PC-3 (cell line): ENCODE results near the gene SLC5A3. TPM values are rescaled to one million over a fixed set of nuclear protein-coding genes. Genes with fewer than 3 reads are reported as not detected.

Experiments used
- ATAC-seq: fragments of 200-7000 bp; cut with Tn5 transposase; 2 replicates; pipeline ENCODE4 v1.9.1; 2020; ENCODE audit warnings: mild to moderate bottlenecking, moderate library complexity
- BruUV-seq: library from RNA; stranded (reverse); fragments of 400-500 nt; replicated peaks from 2 replicates; lab custom pipeline; 2021; lab: Mats Ljungman, UMichigan
- CTCF ChIA-PET: fragments of 300-600 bp; sonication (Branson Sonifier 250); formaldehyde crosslinking; loops from one replicate; lab custom pipeline; 2022; ENCODE audit warnings: antibody characterized with exemption; lab: Charles Lee
- POLR2A ChIA-PET: fragments of 300-600 bp; sonication (Branson Sonifier 250); formaldehyde crosslinking; loops from one replicate; lab custom pipeline; 2022; ENCODE audit warnings: antibody characterized with exemption; ENCODE audit not compliant: unreplicated experiment; lab: Charles Lee
- DNase-seq: peaks from one replicate; pipeline ENCODE4 v3.0.0-alpha.2; 2015
- H2AFZ ChIP-seq: fragments of 300-600 bp; sonication (generic); 2 replicates; pipeline ENCODE4 v1.6.0; 2016; ENCODE audit warnings: antibody characterized with exemption, low read length
- H3F3A ChIP-seq: fragments of 300-600 bp; sonication (generic); one replicate; pipeline ENCODE4 v1.6.0; 2017; ENCODE audit warnings: antibody characterized with exemption, low read length, control low read depth, mild to moderate bottlenecking; ENCODE audit not compliant: unreplicated experiment
- H3K27ac ChIP-seq: fragments of 300-600 bp; sonication (generic); 2 replicates; pipeline ENCODE4 v1.5.1; 2016; ENCODE audit warnings: mild to moderate bottlenecking, low read length
- H3K27me3 ChIP-seq: fragments of 300-600 bp; sonication (generic); 2 replicates; pipeline ENCODE4 v1.6.1; 2016; ENCODE audit warnings: low read length, mixed read lengths
- H3K36me3 ChIP-seq: fragments of 300-600 bp; sonication (generic); 2 replicates; pipeline ENCODE4 v1.6.1; 2016; ENCODE audit warnings: low read depth, mixed run types, low read length, mixed read lengths
- H3K4me1 ChIP-seq: fragments of 300-600 bp; sonication (generic); 2 replicates; pipeline ENCODE4 v1.5.1; 2016; ENCODE audit warnings: low read length; ENCODE audit not compliant: insufficient read depth
- H3K4me2 ChIP-seq: fragments of 300-600 bp; sonication (generic); 2 replicates; pipeline ENCODE4 v1.6.0; 2016; ENCODE audit warnings: low read length
- H3K4me3 ChIP-seq: fragments of 300-600 bp; sonication (generic); 2 replicates; pipeline ENCODE4 v1.5.1; 2016; ENCODE audit warnings: mild to moderate bottlenecking, low read length, mixed read lengths
- H3K79me2 ChIP-seq: fragments of 300-600 bp; sonication (generic); 2 replicates; pipeline ENCODE4 v1.6.1; 2017; ENCODE audit warnings: low read length, mixed read lengths
- H3K9ac ChIP-seq: fragments of 300-600 bp; sonication (generic); 2 replicates; pipeline ENCODE4 v1.6.0; 2016; ENCODE audit warnings: mild to moderate bottlenecking, low read length
- H3K9me2 ChIP-seq: fragments of 300-600 bp; sonication (generic); replicated peaks from 2 replicates; pipeline ENCODE4 v1.6.1; 2016; ENCODE audit warnings: mixed run types, low read length, mixed read lengths
- H3K9me3 ChIP-seq: fragments of 300-600 bp; sonication (generic); 2 replicates; pipeline ENCODE4 v1.6.1; 2016; ENCODE audit warnings: low read length, mixed read lengths
- H4K20me1 ChIP-seq: fragments of 300-600 bp; sonication (generic); 2 replicates; pipeline ENCODE4 v1.6.1; 2016; ENCODE audit warnings: low read length, mixed read lengths
- EZH2 ChIP-seq: fragments of 300-600 bp; sonication (generic); IDR thresholded peaks from one replicate; pipeline ENCODE4 v1.6.1; 2017; ENCODE audit warnings: antibody characterized with exemption, mild to moderate bottlenecking, low read length; ENCODE audit not compliant: unreplicated experiment
- EZH2phosphoT487 ChIP-seq: fragments of 300-600 bp; sonication (generic); IDR thresholded peaks from 2 replicates; pipeline ENCODE4 v1.6.1; 2018; ENCODE audit warnings: mild to moderate bottlenecking, antibody characterized with exemption, low read length, borderline replicate concordance
- intact Hi-C: fragments of 100-400 bp; cut with micrococcal nuclease; formaldehyde crosslinking; loops from 2 replicates; pipeline ENCODE4 v1.9.0; 2023
- total RNA-seq: library from RNA; depleted of rRNA; stranded (reverse); fragments of >200 nt; gene quantifications from 2 replicates; pipeline ENCODE4 v1.2.3, GENCODE V29; 2014
- TF ChIP-seq, protein P1 (sequence below): fragments of 300-600 bp; sonication (generic); conservative IDR thresholded peaks from 2 replicates; pipeline ENCODE4 v1.5.1; 2017; ENCODE audit warnings: antibody characterized with exemption, low read depth, mild to moderate bottlenecking, low read length

The SLC5A3 gene
- total RNA-seq, 1 experiment from 2014 or later: 13.8 TPM

DNA sequence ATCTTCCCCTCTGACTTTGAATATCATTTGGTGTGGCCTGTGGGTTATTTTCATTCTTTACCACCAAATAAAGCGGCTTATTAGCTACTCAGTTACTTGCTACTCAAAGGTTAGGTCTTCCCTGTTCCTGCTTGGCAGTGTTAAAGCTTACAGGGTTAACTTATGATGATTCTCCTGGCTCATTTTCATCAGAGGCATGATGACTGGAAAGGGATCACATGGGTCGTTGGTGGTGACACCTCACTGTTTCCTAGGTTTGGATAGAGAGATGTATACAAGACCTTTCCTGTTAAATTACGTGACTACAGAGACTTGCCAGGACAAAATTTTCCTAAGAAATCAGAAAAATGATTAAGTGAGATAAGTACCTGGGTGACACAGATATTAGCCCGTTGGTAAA, 27.4 kb downstream of the SLC5A3 start:
- no TSS peak for BruUV-seq
- Histone ChIP-seq H3K79me2 (peaks cover 90% of the 10 kb centered on the region), H3K9ac (no peak overlapping the region), H3F3A (no peaks in the 10 kb centered on the region), H3K4me3 (no peak overlapping the region), H4K20me1 (peaks cover 20% of the 10 kb centered on the region; the same call in 1 of the 2 replicates), H3K9me2 (no peaks in the 10 kb centered on the region), H3K27me3 (no peaks in the 10 kb centered on the region), H3K4me2 (no peak overlapping the region), H3K9me3 (no peaks in the 10 kb centered on the region), H3K4me1 (no peaks in the 10 kb centered on the region), H3K27ac (no peak overlapping the region), H3K36me3 (peaks cover 43% of the 10 kb centered on the region), H2AFZ (no peak overlapping the region)
- intact Hi-C loops: no loop called here
- POLR2A ChIA-PET: interaction anchor here (0.6 kb wide), 2 partner anchors 8 to 153 kb away, joined by 3 to 16 read pairs; no protein-coding TSS in a partner anchor
- DNase-seq (no peak), ATAC-seq (peak; percentile 12; the same call in 1 of the 2 replicates)
- TF ChIP-seq EZH2: no peak
- no peak for TF ChIP-seq EZH2phosphoT487
- TF ChIP-seq, protein P1, sequence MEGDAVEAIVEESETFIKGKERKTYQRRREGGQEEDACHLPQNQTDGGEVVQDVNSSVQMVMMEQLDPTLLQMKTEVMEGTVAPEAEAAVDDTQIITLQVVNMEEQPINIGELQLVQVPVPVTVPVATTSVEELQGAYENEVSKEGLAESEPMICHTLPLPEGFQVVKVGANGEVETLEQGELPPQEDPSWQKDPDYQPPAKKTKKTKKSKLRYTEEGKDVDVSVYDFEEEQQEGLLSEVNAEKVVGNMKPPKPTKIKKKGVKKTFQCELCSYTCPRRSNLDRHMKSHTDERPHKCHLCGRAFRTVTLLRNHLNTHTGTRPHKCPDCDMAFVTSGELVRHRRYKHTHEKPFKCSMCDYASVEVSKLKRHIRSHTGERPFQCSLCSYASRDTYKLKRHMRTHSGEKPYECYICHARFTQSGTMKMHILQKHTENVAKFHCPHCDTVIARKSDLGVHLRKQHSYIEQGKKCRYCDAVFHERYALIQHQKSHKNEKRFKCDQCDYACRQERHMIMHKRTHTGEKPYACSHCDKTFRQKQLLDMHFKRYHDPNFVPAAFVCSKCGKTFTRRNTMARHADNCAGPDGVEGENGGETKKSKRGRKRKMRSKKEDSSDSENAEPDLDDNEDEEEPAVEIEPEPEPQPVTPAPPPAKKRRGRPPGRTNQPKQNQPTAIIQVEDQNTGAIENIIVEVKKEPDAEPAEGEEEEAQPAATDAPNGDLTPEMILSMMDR: no peak
- CTCF ChIA-PET: no interaction called here

DNA sequence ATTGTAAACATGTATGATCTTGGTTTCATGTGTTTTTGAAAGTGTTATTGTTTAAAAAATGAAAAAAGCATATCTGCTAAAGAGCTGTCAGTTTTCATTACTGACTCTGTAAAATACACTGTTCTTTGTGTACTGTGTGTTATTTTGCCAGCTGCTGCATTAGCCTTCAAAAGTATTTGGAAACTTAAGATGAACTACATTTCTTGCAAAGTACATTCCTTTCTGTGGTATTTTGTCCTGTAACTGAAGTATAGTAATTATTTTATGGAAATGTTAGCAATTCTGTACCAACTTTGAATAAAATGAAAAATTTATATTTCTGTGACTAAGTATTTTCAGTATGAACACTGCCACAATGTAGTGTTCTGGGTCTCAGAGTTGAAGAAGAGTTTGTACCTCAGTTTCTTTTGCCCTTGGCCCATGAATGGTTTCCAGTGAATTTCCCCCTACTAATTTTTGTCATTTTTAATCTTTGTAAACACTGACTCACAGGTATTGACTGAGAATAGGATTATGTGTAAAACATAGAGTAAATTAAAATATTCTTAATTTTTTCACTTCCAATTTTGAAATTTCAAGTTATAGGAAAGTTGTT, 32.7 kb downstream of the SLC5A3 start:
- peaks cover 50% of the 10 kb centered on the region for H3K79me2 ChIP-seq
- intact Hi-C loops: no loop called here
- TF ChIP-seq EZH2phosphoT487 (no peak), EZH2 (no peak)
- TF ChIP-seq, protein P1: no peak
- DNase-seq (no peak), ATAC-seq (no peak)
- H3F3A ChIP-seq: no peaks in the 10 kb centered on the region
- H3K4me1 ChIP-seq: no peaks in the 10 kb centered on the region
- H2AFZ ChIP-seq: no peak overlapping the region
- peaks cover 12% of the 10 kb centered on the region; the same call in 1 of the 2 replicates for H4K20me1 ChIP-seq
- ChIA-PET CTCF (interaction anchor here (0.5 kb wide), 1 partner anchor 636 kb away, joined by 4 read pairs; no protein-coding TSS in a partner anchor), POLR2A (no interaction called here)
- H3K9ac ChIP-seq: no peak overlapping the region
- no peaks in the 10 kb centered on the region for H3K9me3 ChIP-seq
- peaks cover 21% of the 10 kb centered on the region; the same call in 1 of the 2 replicates for H3K36me3 ChIP-seq
- H3K4me2 ChIP-seq: no peak overlapping the region
- H3K9me2 ChIP-seq: no peaks in the 10 kb centered on the region
- no peaks in the 10 kb centered on the region for H3K27me3 ChIP-seq
- BruUV-seq: no TSS peak
- no peak overlapping the region for H3K27ac ChIP-seq
- no peak overlapping the region for H3K4me3 ChIP-seq

DNA sequence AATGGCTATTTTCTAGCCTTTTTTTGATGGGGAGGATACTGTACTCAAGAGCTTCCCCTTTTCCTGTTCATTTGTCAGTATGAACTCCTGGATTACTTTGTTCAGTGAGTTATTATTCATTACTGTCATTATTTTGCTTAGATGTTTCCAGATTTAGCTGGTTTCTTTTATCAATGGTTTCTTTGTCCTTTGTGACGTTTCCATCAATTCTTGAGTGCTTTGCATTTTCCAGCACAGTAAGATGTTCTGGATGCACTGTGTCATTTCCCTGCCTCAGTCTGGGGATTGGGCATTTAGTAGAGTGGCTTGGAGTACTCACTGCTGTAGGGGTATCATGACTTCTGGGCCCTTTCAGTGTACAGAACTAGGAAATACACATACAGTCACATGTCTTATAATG, 34.2 kb downstream of the SLC5A3 start:
- no TSS peak for BruUV-seq
- H4K20me1 ChIP-seq: 0 out of 2 replicates have a peak, but pooled peaks cover 9% of the 10 kb centered on the region
- no peak overlapping the region for H3K9ac ChIP-seq
- no peaks in the 10 kb centered on the region for H3K4me1 ChIP-seq
- H3K9me2 ChIP-seq: no peaks in the 10 kb centered on the region
- no peaks in the 10 kb centered on the region for H3K9me3 ChIP-seq
- H3K27me3 ChIP-seq: no peaks in the 10 kb centered on the region
- ATAC-seq: no peak
- H3K36me3 ChIP-seq: peaks cover 17% of the 10 kb centered on the region; the same call in 1 of the 2 replicates
- H3F3A ChIP-seq: no peaks in the 10 kb centered on the region
- CTCF ChIA-PET: no interaction called here
- no peak overlapping the region for H3K27ac ChIP-seq
- intact Hi-C loops: no loop called here
- no peak for DNase-seq
- TF ChIP-seq EZH2phosphoT487 (no peak), EZH2 (no peak)
- no peak overlapping the region for H3K4me2 ChIP-seq
- peaks cover 36% of the 10 kb centered on the region for H3K79me2 ChIP-seq
- H2AFZ ChIP-seq: no peak overlapping the region
- no peak overlapping the region for H3K4me3 ChIP-seq
- POLR2A ChIA-PET: no interaction called here
